ENCODE results near the gene CEBPA. TPM values are rescaled to one million over a fixed set of nuclear protein-coding genes. Genes with fewer than 3 reads are reported as not detected.
"Not testable (repeated sequence)": the region's sequence is repeated elsewhere in the genome, so short reads cannot be mapped to it uniquely, and the experiment has no call there.

Gene CEBPA
- total RNA-seq, 6 experiments from 2014 or later = 53.9 to 163 (median 119) TPM

DNA sequence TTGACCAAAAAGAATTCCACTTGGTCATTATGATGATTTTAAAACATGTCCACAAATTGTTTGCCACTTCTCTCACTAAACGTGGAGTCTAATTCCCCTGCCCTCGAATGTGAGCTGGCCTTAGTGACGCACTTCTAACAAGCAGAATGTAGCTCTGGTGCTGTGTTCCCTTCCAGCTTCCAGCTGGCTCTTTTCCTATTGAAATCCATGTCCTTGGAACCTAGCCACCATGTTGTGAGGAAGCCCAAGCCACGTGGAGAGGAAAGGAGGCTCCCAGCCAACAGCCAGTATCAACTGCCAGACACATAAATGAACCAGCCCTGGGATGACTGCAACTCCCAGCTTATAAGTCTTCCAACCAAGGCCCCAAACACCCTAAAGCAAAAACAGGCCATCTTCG is 23.6 kb upstream of the CEBPA start:
- no peaks in the 10 kb centered on the region for H3K27me3 ChIP-seq
- H3K9me3 ChIP-seq = no peaks in the 10 kb centered on the region
- peak; percentile 15 for TF ChIP-seq POLR2A (IDR thresholded peaks at IDR 0.05)
- TF ChIP-seq, protein P1, sequence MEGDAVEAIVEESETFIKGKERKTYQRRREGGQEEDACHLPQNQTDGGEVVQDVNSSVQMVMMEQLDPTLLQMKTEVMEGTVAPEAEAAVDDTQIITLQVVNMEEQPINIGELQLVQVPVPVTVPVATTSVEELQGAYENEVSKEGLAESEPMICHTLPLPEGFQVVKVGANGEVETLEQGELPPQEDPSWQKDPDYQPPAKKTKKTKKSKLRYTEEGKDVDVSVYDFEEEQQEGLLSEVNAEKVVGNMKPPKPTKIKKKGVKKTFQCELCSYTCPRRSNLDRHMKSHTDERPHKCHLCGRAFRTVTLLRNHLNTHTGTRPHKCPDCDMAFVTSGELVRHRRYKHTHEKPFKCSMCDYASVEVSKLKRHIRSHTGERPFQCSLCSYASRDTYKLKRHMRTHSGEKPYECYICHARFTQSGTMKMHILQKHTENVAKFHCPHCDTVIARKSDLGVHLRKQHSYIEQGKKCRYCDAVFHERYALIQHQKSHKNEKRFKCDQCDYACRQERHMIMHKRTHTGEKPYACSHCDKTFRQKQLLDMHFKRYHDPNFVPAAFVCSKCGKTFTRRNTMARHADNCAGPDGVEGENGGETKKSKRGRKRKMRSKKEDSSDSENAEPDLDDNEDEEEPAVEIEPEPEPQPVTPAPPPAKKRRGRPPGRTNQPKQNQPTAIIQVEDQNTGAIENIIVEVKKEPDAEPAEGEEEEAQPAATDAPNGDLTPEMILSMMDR (IDR thresholded peaks at IDR 0.05) = no peak
- intact Hi-C loops (cut with DNase I) = no loop called here
- WGBS (ENCODE audit: insufficient coverage, low coverage, low lambda C conversion rate, missing lambda C conversion rate) = 43% methylated on average over 5 of the region's 5 CpGs
- peaks cover 0 to 34% (median 15%) of the 10 kb centered on the region in 4 donors for H3K4me1 ChIP-seq
- peak overlapping the region in 2 of 3 donors; percentile 37 to 70 for H3K27ac ChIP-seq
- H3K4me3 ChIP-seq = no peak overlapping the region
- DNase-seq (peak; percentile 32 to 89 (median 71)), ATAC-seq (peak; percentile 66 to 80 (median 74))
- no peaks in the 10 kb centered on the region for H3K36me3 ChIP-seq

- 59% methylated on average over 3 of the region's 3 CpGs for WGBS (ENCODE audit: insufficient coverage, low coverage, low lambda C conversion rate, missing lambda C conversion rate)
- peak overlapping the region in 1 of 3 donors; percentile 70 for H3K27ac ChIP-seq
- H3K27me3 ChIP-seq = no peaks in the 10 kb centered on the region
- no peak for TF ChIP-seq POLR2A (IDR thresholded peaks at IDR 0.05)
- TF ChIP-seq, protein P1 (IDR thresholded peaks at IDR 0.05) = no peak
- H3K4me3 ChIP-seq = no peak overlapping the region
- H3K36me3 ChIP-seq = no peaks in the 10 kb centered on the region
- no peaks in the 10 kb centered on the region for H3K9me3 ChIP-seq
- ATAC-seq = peak; percentile 52 to 68 (median 62)
- intact Hi-C loops (cut with DNase I) = no loop called here
- DNase-seq = peak in 1 of 3 donors; percentile 56
- H3K4me1 ChIP-seq = peaks cover 0 to 21% (median 8%) of the 10 kb centered on the region in 4 donors
These were observed 22.3 kb upstream of the CEBPA start for GRCh38 chr19:33324628-33325027.

DNA sequence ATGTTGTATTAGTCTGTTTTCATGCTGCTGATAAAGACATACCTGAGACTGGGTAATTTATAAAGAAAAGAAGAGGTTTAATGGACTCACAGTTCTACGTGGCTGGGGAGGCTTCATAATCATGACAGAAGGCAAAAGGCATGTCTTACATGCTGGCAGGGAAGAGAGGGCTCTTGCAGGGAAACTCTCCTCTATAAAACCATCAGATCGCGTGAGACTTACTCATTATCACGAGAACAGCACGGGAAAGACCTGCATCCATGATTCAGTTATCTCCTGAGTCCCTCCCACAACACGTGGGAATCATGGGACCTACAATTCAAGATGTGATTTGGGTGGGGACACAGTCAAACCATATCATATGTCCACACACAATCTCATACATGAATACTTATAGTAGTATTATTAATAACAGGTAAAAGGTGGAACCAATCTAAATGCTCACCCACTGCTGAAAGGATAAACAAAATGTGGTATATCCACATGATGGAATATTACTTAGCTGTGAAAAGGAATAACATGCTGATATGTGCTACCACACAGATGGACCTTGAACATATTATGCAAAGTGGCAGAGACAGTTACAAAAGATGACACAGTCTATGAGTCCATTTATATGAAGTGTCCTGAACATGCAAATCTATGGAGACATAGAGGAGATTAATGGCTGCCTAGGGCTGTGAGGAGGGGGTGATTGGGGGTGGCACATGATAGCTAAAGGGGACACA is 20.9 kb upstream of the CEBPA start:
- no peak for ATAC-seq

DNA sequence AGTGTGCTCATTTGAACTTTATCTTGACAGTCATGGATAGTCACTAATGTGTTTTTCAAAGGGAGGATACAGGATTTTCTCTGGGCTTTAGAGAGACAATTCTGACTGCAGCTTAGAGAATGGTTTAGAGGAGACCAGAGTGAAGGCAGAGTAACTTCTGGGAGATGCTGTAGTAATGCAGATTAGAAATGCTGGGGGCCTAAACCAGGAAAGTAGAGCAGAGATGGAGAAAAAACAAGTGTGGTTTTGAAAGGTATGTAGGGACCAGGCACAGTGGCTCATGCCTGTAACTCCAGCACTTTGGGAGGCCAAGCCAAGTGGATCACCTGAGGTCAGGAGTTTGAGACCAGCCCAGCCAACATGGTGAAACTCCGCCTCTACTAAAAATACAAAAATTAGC is 18.3 kb upstream of the CEBPA start:
- no peaks in the 10 kb centered on the region for H3K27me3 ChIP-seq
- H3K9me3 ChIP-seq = no peaks in the 10 kb centered on the region
- WGBS (ENCODE audit: insufficient coverage, low coverage, low lambda C conversion rate, missing lambda C conversion rate) = no CpG with 5 or more reads among the region's 1 CpG
- DNase-seq (no peak), ATAC-seq (no peak)
- TF ChIP-seq, protein P1 (IDR thresholded peaks at IDR 0.05) = no peak
- no peak for TF ChIP-seq POLR2A (IDR thresholded peaks at IDR 0.05)
- intact Hi-C loops (cut with DNase I) = no loop called here
- H3K27ac ChIP-seq = no peak overlapping the region
- no peak overlapping the region for H3K4me3 ChIP-seq
- peaks cover 0 to 21% (median 7%) of the 10 kb centered on the region in 4 donors for H3K4me1 ChIP-seq
- no peaks in the 10 kb centered on the region for H3K36me3 ChIP-seq

More for the DNA sequence above, 20.9 kb upstream of the CEBPA start:
- Histone ChIP-seq H3K27me3 (no peaks in the 10 kb centered on the region), H3K27ac (no peak overlapping the region), H3K4me1 (peaks cover 0 to 11% (median 5%) of the 10 kb centered on the region in 4 donors), H3K4me3 (no peak overlapping the region), H3K36me3 (no peaks in the 10 kb centered on the region), H3K9me3 (no peaks in the 10 kb centered on the region)
- 93% methylated on average over 6 of the region's 6 CpGs for WGBS (ENCODE audit: insufficient coverage, low coverage, low lambda C conversion rate, missing lambda C conversion rate)
- intact Hi-C loops (cut with DNase I) = no loop called here
- no peak for DNase-seq
- TF ChIP-seq, protein P1 (IDR thresholded peaks at IDR 0.05) = no peak
- TF ChIP-seq POLR2A (IDR thresholded peaks at IDR 0.05) = no peak

DNA sequence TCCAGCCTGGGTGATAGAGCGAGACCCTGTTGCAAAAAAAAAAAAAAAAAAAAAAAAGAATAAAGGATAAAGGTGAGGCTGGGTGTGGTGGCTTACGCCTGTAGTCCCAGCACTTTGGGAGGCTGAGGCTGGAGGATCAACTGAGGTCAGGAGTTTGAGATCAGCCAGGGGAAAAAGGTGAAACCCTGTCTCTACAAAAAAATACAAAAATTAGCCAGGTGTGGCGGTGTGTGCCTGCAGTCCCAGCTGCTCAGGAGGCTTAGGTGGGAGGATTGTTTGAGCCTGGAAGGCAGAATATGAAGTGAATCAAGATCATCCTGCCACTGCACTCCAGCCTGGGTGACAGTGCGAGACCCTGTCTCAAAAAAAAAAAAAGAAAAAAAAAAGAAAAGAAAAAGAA is 15.7 kb upstream of the CEBPA start:
- peak in 1 of 3 donors; percentile 5 for DNase-seq
- H3K27me3 ChIP-seq; H3K9me3 ChIP-seq; ATAC-seq; intact Hi-C loops (cut with DNase I); H3K27ac ChIP-seq; H3K4me3 ChIP-seq; H3K36me3 ChIP-seq: not testable (repeated sequence)
- peaks cover 0 to 11% (median 2%) of the 10 kb centered on the region in 4 donors for H3K4me1 ChIP-seq
- WGBS (ENCODE audit: insufficient coverage, low coverage, low lambda C conversion rate, missing lambda C conversion rate) = 87% methylated on average over 4 of the region's 4 CpGs
